ENCODE results near the gene KRTCAP2.
"Not testable (repeated sequence)": the region's sequence is repeated elsewhere in the genome, so short reads cannot be mapped to it uniquely, and the experiment has no call there.

The KRTCAP2 gene

DNA sequence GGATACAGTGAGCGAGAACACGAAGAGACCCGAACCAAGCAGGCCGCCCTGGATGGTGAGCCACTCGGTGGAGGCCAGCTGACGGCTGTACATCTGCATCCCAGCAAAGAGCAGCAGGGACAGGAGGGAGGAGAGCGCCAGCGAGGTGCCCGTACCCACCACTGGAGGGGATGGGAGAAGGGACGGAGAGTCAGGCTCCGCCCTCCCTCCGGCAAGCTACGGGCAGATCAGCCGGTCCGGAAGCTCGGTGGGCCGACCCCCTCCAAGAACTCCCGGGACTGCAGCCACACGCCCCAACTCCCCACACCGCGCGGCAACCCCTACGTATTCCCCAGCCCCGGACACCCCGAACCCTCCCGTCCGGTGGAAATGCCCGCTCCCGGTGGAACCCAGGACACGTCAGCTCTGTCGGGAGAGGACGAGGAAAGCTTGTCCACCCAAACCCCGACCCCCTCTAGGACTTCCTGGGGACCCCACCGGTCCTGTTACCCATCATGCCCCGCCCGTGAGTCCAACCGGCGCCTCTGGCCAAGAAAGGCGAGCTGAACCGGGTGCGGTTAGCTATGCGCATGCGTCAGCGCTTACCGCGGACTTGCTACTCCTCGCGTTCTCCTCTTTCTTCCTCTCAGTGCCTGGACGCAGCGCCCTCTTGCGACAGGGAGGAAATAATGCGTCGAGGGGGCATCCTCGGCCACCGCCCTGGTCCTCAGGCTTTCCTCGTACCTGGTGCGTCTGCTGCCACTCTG lies at the start of gene KRTCAP2:
Gene KRTCAP2, minus strand, starts transcription at position 573 of the 746 bp plus-strand sequence. Its CDS starts 80 bp downstream, at position 493.
- Histone ChIP-seq H3K4me2 (ENCODE audit: low read length) (peak within 1 kb of the TSS; percentile 97), H3K79me2 (no peaks in the 10 kb centered on the region), H2AFZ (peak within 1 kb of the TSS; percentile 95), H3K27ac (peak within 1 kb of the TSS; percentile 86), H3K27me3 (ENCODE audit: control insufficient read depth, insufficient read depth, low read length) (no peaks in the 10 kb centered on the region), H3K9ac (peak within 1 kb of the TSS; percentile 72), H3K4me3 (ENCODE audit: low read depth, low read length) (peak within 1 kb of the TSS; percentile 99), H3K9me3 (ENCODE audit: control insufficient read depth, low read length) (no peaks in the 10 kb centered on the region), H3K36me3 (ENCODE audit: control insufficient read depth, insufficient read depth, low read length) (no peaks in the 10 kb centered on the region), H3K4me1 (no peaks in the 10 kb centered on the region)
- TF ChIP-seq, protein P1, sequence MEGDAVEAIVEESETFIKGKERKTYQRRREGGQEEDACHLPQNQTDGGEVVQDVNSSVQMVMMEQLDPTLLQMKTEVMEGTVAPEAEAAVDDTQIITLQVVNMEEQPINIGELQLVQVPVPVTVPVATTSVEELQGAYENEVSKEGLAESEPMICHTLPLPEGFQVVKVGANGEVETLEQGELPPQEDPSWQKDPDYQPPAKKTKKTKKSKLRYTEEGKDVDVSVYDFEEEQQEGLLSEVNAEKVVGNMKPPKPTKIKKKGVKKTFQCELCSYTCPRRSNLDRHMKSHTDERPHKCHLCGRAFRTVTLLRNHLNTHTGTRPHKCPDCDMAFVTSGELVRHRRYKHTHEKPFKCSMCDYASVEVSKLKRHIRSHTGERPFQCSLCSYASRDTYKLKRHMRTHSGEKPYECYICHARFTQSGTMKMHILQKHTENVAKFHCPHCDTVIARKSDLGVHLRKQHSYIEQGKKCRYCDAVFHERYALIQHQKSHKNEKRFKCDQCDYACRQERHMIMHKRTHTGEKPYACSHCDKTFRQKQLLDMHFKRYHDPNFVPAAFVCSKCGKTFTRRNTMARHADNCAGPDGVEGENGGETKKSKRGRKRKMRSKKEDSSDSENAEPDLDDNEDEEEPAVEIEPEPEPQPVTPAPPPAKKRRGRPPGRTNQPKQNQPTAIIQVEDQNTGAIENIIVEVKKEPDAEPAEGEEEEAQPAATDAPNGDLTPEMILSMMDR (IDR thresholded peaks at IDR 0.05): peak; percentile 87

DNA sequence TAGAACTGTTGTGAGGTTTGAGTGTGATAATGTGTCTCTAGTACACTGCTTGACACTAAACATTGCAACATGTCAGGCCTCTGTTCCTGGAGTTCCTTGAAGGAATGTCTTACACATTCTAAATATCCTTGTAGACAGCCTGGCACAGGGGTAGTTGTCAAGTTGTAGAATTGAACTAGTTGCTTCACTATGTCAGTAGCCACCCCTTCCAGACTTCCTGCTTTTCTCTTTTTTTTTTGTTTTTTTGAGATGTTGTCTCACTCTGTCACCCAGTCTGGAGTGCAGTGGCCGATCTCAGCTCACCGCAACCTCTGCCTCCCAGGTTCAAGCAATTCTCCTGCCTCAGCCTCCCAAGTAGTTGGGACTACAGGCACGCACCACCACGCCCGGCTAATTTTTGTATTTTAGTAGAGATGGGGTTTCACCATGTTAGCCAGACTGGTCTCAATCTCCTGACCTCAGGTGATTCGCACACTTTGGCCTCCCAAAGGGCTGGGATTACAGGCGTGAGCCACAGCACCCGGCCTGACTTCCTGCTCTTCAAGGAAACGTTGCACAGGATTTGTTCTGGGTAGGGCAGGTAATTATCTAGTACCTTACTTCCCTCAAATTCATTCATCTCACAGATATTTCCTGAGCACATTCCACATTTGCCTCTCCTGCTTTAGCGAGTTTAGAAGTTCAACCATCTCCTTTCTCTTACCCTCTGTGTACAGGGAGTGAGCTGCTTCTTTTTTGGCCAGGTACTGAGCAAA lies 47.3 kb upstream of the KRTCAP2 start:
- not testable (repeated sequence) for H3K4me1 ChIP-seq; H3K27ac ChIP-seq; H2AFZ ChIP-seq; H3K27me3 ChIP-seq (ENCODE audit: control insufficient read depth, insufficient read depth, low read length); H3K9ac ChIP-seq; H3K79me2 ChIP-seq; H3K36me3 ChIP-seq (ENCODE audit: control insufficient read depth, insufficient read depth, low read length); H3K4me3 ChIP-seq (ENCODE audit: low read depth, low read length); H3K4me2 ChIP-seq (ENCODE audit: low read length); H3K9me3 ChIP-seq (ENCODE audit: control insufficient read depth, low read length)

DNA sequence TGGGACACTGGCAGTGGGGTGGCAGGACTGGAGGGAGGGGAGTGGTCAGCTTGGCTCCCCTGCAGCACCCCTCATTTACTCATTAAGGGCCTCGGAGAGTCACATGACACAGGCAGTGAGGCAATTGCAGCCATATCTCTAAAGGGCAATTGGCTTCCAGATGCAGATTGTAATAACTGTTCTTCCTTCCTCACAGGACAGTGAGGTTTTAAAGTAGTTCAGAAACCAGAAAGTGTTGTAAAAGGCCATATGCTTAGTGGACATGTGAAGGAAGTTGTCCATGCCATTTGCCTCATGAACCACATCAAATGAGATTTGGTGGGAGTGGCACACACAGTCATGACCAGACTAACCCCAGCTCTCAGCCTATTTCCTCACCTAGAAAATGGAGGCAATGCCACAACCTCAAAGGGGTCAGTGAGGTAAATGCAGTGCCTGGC lies 46.5 kb upstream of the KRTCAP2 start:
- no peak overlapping the region for H3K4me3 ChIP-seq (ENCODE audit: low read depth, low read length)

DNA sequence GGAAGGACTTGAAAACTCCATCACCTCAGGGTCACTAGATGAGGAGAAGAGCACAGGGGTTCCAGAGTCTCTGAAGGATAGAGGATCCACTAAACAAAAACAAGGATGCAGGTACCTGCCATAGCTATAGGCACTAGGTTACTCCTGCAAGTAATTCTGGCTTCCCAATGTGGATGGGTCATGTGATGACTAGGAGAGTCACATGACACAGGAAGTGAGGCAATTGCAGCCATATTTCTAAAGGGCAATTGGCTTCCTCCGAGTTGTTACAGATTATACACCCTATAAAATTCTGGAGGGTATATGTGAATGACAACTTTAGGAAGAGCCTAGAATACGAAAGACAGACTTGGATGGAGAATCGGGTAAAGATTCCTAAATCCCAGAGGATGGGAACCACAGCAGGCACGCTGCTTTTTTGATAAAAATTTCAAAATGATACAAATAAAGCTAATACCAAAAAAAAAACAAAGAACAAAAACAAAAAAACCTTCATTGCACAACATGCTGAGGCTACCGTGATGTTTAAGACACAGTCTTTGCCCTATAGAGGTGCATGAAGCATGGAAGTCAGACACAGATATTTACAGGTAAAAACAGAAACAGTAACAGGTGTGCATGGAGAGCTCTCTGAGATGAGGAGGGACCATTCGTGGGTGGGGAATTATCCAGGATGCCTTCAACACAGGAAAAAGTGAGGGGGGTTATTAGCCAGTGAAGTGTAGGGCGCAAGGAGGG lies 45.9 kb upstream of the KRTCAP2 start:
- peak overlapping the region; percentile 40 for H3K4me2 ChIP-seq (ENCODE audit: low read length)
- no peaks in the 10 kb centered on the region for H3K4me1 ChIP-seq
- TF ChIP-seq, protein P1 (IDR thresholded peaks at IDR 0.05): no peak
- H3K36me3 ChIP-seq (ENCODE audit: control insufficient read depth, insufficient read depth, low read length): no peaks in the 10 kb centered on the region
- peak overlapping the region; percentile 9 for H3K4me3 ChIP-seq (ENCODE audit: low read depth, low read length)
- no peak overlapping the region for H3K9ac ChIP-seq
- no peaks in the 10 kb centered on the region for H3K79me2 ChIP-seq
- no peaks in the 10 kb centered on the region for H3K27me3 ChIP-seq (ENCODE audit: control insufficient read depth, insufficient read depth, low read length)
- H2AFZ ChIP-seq: peak overlapping the region; percentile 59
- no peaks in the 10 kb centered on the region for H3K9me3 ChIP-seq (ENCODE audit: control insufficient read depth, low read length)
- H3K27ac ChIP-seq: no peak overlapping the region

More for the DNA sequence above, 46.5 kb upstream of the KRTCAP2 start:
- H3K9ac ChIP-seq: no peak overlapping the region
- no peak overlapping the region for H3K27ac ChIP-seq
- H3K36me3 ChIP-seq (ENCODE audit: control insufficient read depth, insufficient read depth, low read length): no peaks in the 10 kb centered on the region
- H3K4me2 ChIP-seq (ENCODE audit: low read length): peak overlapping the region; percentile 40
- peaks cover 3% of the 10 kb centered on the region for H3K4me1 ChIP-seq
- no peaks in the 10 kb centered on the region for H3K9me3 ChIP-seq (ENCODE audit: control insufficient read depth, low read length)
- peak overlapping the region; percentile 59 for H2AFZ ChIP-seq
- H3K27me3 ChIP-seq (ENCODE audit: control insufficient read depth, insufficient read depth, low read length): no peaks in the 10 kb centered on the region
- H3K79me2 ChIP-seq: no peaks in the 10 kb centered on the region
- TF ChIP-seq, protein P1 (IDR thresholded peaks at IDR 0.05): no peak

DNA sequence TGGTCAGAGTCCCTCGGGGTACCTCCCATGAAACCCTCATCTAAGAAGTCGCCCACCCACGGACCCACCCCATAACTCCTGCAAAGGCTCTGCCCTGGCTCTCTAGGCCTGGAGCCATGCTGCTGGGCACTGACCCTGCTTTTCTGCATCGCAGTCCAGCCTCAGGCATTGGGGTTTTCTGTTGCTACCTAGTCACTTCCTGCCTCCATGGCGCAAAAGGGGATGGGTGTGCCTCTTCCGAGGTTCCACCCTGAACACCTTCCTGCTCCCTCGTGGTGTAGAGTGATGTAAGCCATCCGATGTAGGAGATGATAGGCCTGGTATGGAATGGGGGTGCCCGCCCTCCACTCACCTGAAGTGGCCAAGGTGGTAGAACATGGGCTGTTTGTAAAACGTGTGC lies 41.6 kb upstream of the KRTCAP2 start:
- H3K36me3 ChIP-seq (ENCODE audit: control insufficient read depth, insufficient read depth, low read length); H3K4me2 ChIP-seq (ENCODE audit: low read length); H3K27ac ChIP-seq; H2AFZ ChIP-seq; H3K4me3 ChIP-seq (ENCODE audit: low read depth, low read length); H3K79me2 ChIP-seq; H3K9ac ChIP-seq; H3K4me1 ChIP-seq; H3K27me3 ChIP-seq (ENCODE audit: control insufficient read depth, insufficient read depth, low read length); H3K9me3 ChIP-seq (ENCODE audit: control insufficient read depth, low read length): not testable (repeated sequence)

DNA sequence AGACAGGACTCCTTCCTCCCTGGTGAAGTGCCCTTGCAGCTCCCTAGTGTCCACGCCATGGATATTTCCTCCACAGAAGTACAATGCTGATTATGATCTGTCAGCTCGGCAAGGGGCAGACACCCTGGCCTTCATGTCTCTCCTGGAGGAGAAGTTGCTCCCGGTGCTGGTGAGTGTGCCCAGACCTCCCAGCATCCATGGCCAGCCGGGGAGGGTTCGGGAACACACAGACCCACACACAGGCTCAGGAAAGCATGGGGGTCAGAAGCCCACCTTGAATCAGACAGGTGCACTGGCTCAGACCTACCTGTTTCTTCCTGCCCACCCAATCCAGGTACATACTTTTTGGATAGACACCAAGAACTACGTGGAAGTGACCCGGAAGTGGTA lies 38.9 kb upstream of the KRTCAP2 start:
- H3K4me3 ChIP-seq (ENCODE audit: low read depth, low read length); H3K36me3 ChIP-seq (ENCODE audit: control insufficient read depth, insufficient read depth, low read length); H3K79me2 ChIP-seq; H3K4me2 ChIP-seq (ENCODE audit: low read length); H3K9me3 ChIP-seq (ENCODE audit: control insufficient read depth, low read length); H2AFZ ChIP-seq; H3K4me1 ChIP-seq; H3K27me3 ChIP-seq (ENCODE audit: control insufficient read depth, insufficient read depth, low read length); H3K9ac ChIP-seq; H3K27ac ChIP-seq: not testable (repeated sequence)

DNA sequence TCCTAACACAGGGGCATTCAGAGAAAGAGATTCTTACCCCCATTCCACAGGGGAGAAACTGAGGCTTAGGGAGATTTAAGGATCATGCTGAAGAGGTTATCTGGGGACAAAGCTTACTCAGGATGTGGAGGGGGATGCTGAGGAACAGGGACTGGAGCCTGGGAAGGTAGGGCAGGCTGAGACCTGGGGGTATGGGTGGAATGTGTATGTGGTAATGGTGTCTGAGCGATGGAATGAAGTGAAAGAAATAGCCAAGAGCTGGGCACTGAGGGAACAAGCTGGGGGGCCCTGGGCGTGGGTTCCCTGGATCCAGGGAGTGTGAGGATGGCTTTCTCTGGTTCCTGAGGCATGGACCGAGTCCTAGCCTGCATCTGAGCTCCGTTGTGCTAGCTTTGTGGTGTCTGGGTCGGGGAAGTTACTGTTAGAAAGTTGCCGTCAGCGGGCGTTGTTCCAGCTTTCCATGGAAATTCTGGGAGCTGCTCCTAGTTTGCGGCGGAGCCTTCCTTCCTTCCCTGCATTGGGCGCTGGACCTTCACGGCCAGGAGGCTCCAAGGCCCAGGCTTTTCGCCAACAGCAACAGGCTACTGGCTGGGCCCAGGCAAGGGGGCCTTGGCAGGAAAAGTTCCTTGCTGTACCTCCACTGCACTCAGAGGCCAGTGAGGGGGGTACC lies 38.4 kb upstream of the KRTCAP2 start:
- not testable (repeated sequence) for H3K4me2 ChIP-seq (ENCODE audit: low read length); H3K9ac ChIP-seq; H3K9me3 ChIP-seq (ENCODE audit: control insufficient read depth, low read length); H2AFZ ChIP-seq; H3K36me3 ChIP-seq (ENCODE audit: control insufficient read depth, insufficient read depth, low read length); H3K27me3 ChIP-seq (ENCODE audit: control insufficient read depth, insufficient read depth, low read length); H3K79me2 ChIP-seq; H3K4me3 ChIP-seq (ENCODE audit: low read depth, low read length); H3K27ac ChIP-seq; H3K4me1 ChIP-seq

All from parathyroid adenoma (tissue), 2 donors.